Psoas muscle (tissue), 8 donors: Measurements from ENCODE around the gene C16orf74. TPM values are rescaled to one million over a fixed set of nuclear protein-coding genes. Genes with fewer than 3 reads are reported as not detected.

ENCODE experiments used
- ATAC-seq, 4 donors: fragments of 200-7000 bp; cut with Tn5 transposase; one replicate each; pipeline ENCODE4 v1.9.1; 2020; ENCODE audit warnings: moderate library complexity in 3 of 4, mild to moderate bottlenecking in 2 of 4
- DNase-seq, 2 donors: peaks; one replicate each; pipeline ENCODE4 v3.0.0-alpha.2; 2020
- H3K27ac ChIP-seq: fragments of 200-600 bp; one replicate; pipeline ENCODE4 v1.8.0; 2022
- H3K27me3 ChIP-seq, 3 donors: fragments of 200-600 bp in 1 of 3; one replicate each; pipeline versions ENCODE4 v1.6.1 to v1.8.0; 2013 to 2022; ENCODE audit warnings: low read length in 2 of 3, mild to moderate bottlenecking in 2 of 3, moderate library complexity in 1 of 3; ENCODE audit not compliant: insufficient read depth in 3 of 3
- H3K36me3 ChIP-seq, 2 donors: fragments of 200-600 bp in 1 of 2; one replicate each; pipeline versions ENCODE4 v1.6.1 to v1.8.0; 2013 to 2022; ENCODE audit warnings: low read depth in 1 of 2, mild to moderate bottlenecking in 1 of 2, moderate library complexity in 1 of 2; ENCODE audit not compliant: insufficient read depth in 1 of 2
- H3K4me1 ChIP-seq: fragments of 200-600 bp; one replicate; pipeline ENCODE4 v1.8.0; 2022
- H3K4me3 ChIP-seq: fragments of 200-600 bp; one replicate; pipeline ENCODE4 v1.8.0; 2022; ENCODE audit warnings: mild to moderate bottlenecking
- H3K9me3 ChIP-seq: fragments of 200-600 bp; one replicate; pipeline ENCODE4 v1.8.0; 2022
- WGBS, 3 donors: extraction: QIAGEN DNeasy Blood & Tissue Kit; methylation state at CpG; one replicate each; pipeline versions ENCODE4 v1.1.6 to v1.1.7; 2013; 5-methylcytosine and 5-hydroxymethylcytosine counted together
- intact Hi-C, 2 donors: fragments of 100-400 bp; cut with DNase I; formaldehyde crosslinking; loops; one replicate each; pipeline versions ENCODE4 v1.11.0 to v1.14.2; 2022
- polyA plus RNA-seq, 3 donors: library from polyadenylated mRNA; stranded (reverse); fragments of 200-250 nt; gene quantifications; one replicate each; pipeline ENCODE4 v1.2.3, GENCODE V29; 2013
- total RNA-seq, 4 donors: library from RNA; stranded (reverse); fragmentation: NEBNext Ultra II Directional in 2 of 4; extraction: Animal tissue kit (Norgen Biotek cat#: 25700) in 2 of 4; gene quantifications; one replicate each; pipeline versions ENCODE4 v1.2.1 to v1.2.4, GENCODE V29; 2021 to 2023
- TF ChIP-seq, protein P1 (sequence below): fragments of 200-600 bp; IDR thresholded peaks from one replicate; pipeline ENCODE4 v1.8.0; 2022; ENCODE audit warnings: antibody characterized with exemption
- donor health status: healthy with polysubstance abuse.
- donor health status: DM: no; HTN: no; CAD: no; lungs with moderate emphysema.
- donor health status: Bipolar disorder and iron deficiency.
- donor health status: healthy.
- donor health status: DM: yes; HTN: yes; CAD: no.
- donor health status: DM: no; HTN: no; CAD: no.
- donor health status: DM: no; HTN: no; CAD: no.
- donor health status: DM: yes; HTN: yes; CAD: no.

Gene C16orf74
- total and polyA plus RNA-seq, 7 donors = 0.13 to 3.8 (median 0.24) TPM; not detected in 2

DNA sequence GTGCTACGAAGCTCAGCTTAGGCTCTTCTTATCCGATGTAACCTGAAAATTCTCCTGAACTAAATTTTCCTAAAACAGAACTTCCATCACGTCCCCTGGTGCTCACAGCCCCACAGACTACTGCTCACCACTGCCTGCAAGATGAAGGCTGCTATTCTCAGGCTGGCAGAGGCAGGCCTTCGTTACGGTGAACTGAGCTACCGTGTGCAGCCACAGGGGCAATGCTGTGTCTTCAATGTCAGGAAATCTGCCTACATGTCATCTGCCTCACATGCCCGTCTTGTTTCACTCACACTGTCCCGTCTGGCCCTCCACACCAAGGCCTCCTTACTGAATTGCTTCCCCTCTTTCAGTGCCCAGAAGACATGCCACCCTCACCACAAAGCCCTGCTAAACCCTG lies 32.5 kb upstream of the C16orf74 start:
- Histone ChIP-seq H3K4me3 (no peak overlapping the region), H3K36me3 (peaks cover 10 to 72% of the 10 kb centered on the region in 2 donors), H3K27ac (no peak overlapping the region), H3K27me3 (no peaks in the 10 kb centered on the region), H3K9me3 (no peaks in the 10 kb centered on the region), H3K4me1 (peaks cover 17% of the 10 kb centered on the region)
- DNase-seq (no peak), ATAC-seq (no peak)
- 93 to 96% (median 96%) methylated on average over 8 of the region's 8 CpGs for WGBS, 3 donors
- TF ChIP-seq, protein P1, sequence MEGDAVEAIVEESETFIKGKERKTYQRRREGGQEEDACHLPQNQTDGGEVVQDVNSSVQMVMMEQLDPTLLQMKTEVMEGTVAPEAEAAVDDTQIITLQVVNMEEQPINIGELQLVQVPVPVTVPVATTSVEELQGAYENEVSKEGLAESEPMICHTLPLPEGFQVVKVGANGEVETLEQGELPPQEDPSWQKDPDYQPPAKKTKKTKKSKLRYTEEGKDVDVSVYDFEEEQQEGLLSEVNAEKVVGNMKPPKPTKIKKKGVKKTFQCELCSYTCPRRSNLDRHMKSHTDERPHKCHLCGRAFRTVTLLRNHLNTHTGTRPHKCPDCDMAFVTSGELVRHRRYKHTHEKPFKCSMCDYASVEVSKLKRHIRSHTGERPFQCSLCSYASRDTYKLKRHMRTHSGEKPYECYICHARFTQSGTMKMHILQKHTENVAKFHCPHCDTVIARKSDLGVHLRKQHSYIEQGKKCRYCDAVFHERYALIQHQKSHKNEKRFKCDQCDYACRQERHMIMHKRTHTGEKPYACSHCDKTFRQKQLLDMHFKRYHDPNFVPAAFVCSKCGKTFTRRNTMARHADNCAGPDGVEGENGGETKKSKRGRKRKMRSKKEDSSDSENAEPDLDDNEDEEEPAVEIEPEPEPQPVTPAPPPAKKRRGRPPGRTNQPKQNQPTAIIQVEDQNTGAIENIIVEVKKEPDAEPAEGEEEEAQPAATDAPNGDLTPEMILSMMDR = no peak
- intact Hi-C loops = no loop called here

DNA sequence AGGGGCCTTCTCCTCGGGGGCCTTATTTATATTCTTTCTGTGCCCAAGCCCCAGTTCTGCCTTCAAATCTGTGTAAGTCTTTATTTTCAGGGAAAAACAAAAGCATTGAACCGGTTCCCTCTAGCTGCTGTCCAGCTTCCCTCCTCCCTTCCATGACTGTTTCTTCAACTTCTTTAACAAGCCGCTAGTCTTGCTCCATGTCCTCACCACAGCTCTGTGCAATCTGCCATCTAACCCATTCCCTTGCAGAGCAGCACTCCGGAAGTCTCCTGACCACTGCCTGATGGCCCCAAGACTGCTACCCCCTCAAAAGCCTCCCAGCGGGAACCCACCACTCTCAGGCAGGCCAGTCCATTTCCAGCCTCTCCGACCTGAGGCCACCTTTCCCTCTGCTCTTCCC lies 31.6 kb upstream of the C16orf74 start:
- Histone ChIP-seq H3K36me3 (peaks cover 6 to 72% of the 10 kb centered on the region in 2 donors), H3K27me3 (no peaks in the 10 kb centered on the region), H3K4me3 (no peak overlapping the region), H3K4me1 (peaks cover 17% of the 10 kb centered on the region), H3K9me3 (no peaks in the 10 kb centered on the region), H3K27ac (peak overlapping the region; percentile 36)
- intact Hi-C loops = no loop called here
- WGBS, 3 donors = 70 to 77% (median 72%) methylated on average over 6 of the region's 6 CpGs
- ATAC-seq (peak in 2 of 4 donors; percentile 19 to 23), DNase-seq (no peak)
- TF ChIP-seq, protein P1 = no peak

DNA sequence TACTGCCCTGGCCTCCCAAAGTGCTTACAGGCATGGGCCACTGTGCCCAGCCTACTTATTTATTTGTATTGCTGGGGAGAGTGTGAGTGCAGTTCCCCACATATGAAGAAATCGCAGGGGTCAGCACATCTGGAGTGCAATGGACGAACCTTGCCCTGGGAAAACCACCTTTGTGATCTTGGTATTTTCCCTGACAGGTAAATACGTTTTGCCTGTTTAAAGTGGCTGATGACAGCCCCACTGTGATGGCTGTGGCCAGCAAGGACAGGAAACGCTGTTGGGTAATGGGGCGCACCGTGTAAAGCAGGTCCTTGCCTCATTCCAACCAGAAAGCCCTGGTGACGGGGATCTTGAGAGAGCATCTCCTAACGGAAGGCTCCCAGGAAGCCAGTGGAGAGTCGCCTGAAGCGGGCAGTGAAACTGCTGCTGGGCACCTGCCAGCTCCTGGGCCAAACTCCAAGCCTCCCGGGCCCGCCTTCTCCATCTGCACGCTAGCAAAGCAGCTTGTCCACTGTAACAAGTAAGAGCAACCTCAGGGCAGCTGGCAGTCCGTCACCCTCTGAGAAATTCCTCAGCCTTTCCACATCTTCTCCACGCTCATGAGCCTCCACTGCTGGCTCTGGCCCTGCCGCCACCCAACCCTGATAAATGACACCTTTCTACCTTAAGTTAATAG lies 30.9 kb upstream of the C16orf74 start:
- ATAC-seq (peak; percentile 62 to 81 (median 80)), DNase-seq (peak; percentile 51 to 79)
- Histone ChIP-seq H3K4me1 (peaks cover 17% of the 10 kb centered on the region), H3K27me3 (no peaks in the 10 kb centered on the region), H3K9me3 (no peaks in the 10 kb centered on the region), H3K36me3 (peaks cover 6 to 72% of the 10 kb centered on the region in 2 donors), H3K27ac (peak overlapping the region; percentile 36), H3K4me3 (no peak overlapping the region)
- TF ChIP-seq, protein P1 = no peak
- intact Hi-C loops = no loop called here
- 42 to 68% (median 52%) methylated on average over 14 to 16 of the region's 16 CpGs for WGBS, 3 donors

DNA sequence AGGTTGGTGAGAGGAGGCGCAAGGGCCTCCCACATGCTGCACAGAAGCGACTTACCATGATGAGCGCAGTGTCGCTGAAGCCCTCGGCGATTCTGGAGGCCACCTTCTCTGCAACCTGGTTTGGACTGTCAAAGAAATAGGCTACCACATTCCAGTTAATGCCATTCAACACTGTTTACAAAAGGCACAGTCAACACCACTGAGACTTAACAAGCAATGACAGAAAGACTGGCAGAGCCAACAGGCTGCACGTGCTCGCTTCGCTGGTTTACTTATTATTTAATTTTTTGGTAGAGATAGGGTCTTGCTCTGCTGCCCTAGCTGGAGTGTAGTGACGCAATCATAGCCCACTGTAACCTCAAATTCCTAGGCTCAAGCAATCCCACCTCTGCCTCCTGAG lies 30.3 kb upstream of the C16orf74 start:
- Histone ChIP-seq H3K27me3 (no peaks in the 10 kb centered on the region), H3K4me3 (no peak overlapping the region), H3K9me3 (no peaks in the 10 kb centered on the region), H3K27ac (no peak overlapping the region), H3K4me1 (peaks cover 17% of the 10 kb centered on the region), H3K36me3 (peaks cover 6 to 71% of the 10 kb centered on the region in 2 donors)
- DNase-seq (no peak), ATAC-seq (no peak)
- intact Hi-C loops = no loop called here
- TF ChIP-seq, protein P1 = no peak
- WGBS, 3 donors = 87 to 92% (median 88%) methylated on average over 10 of the region's 10 CpGs

DNA sequence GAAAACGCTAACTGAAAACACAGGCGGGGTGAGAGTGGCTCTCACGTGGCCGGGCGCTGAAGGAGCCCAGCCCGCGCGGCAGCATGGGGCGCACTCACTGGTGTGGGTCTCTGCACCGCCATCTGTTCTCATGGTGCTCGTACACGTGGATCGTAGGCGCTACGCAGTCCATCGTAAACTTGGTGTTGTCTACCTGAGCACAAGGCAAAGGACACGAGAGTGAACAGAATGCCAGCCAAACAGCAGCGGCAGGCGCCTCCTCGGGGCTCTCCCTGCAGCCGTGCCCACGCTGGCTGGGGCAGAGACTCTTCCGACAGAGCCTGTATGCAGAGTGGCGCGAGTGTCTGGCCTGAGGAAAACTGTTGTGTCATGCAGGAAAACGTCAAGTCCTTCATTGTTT lies 29.4 kb upstream of the C16orf74 start:
- ATAC-seq (no peak), DNase-seq (no peak)
- Histone ChIP-seq H3K27me3 (no peaks in the 10 kb centered on the region), H3K36me3 (peaks cover 6 to 69% of the 10 kb centered on the region in 2 donors), H3K4me3 (no peak overlapping the region), H3K9me3 (no peaks in the 10 kb centered on the region), H3K4me1 (peaks cover 17% of the 10 kb centered on the region), H3K27ac (no peak overlapping the region)
- 90 to 97% (median 92%) methylated on average over 26 of the region's 26 CpGs for WGBS, 3 donors
- intact Hi-C loops = no loop called here
- TF ChIP-seq, protein P1 = no peak
